OCI-LY1 (cell line): ENCODE measurements around the gene DMD.

ENCODE experiments used
- CTCF ChIP-seq: fragments of 200-600 bp; sonication (generic), shearing (Covaris generic); IDR thresholded peaks from 2 replicates; pipeline ENCODE4 v1.5.1; 2017; ENCODE audit warnings: mild to moderate bottlenecking, antibody characterized with exemption, low read length, moderate library complexity, mixed read lengths
- EZH2 ChIP-seq: fragments of 200-600 bp; sonication (generic), shearing (Covaris generic); IDR thresholded peaks from 2 replicates; pipeline ENCODE4 v1.8.0; 2017; ENCODE audit warnings: borderline replicate concordance, mixed run types, mild to moderate bottlenecking, antibody characterized with exemption, low read length, moderate library complexity, mixed read lengths

- TF ChIP-seq CTCF: no peak
- no peak for TF ChIP-seq EZH2
Observed at GRCh38 chrX:32893751-32894150, 317.6 kb downstream of the DMD start.
